Measurements from ENCODE around the gene KCNIP4.

The KCNIP4 gene

GRCh38 chr4:20904966-20905365 is 1043.6 kb downstream of the KCNIP4 start:
- no peak for DNase-seq

- DNase-seq: no peak
Observed at GRCh38 chr4:20901851-20902250, 1046.7 kb downstream of the KCNIP4 start.

GRCh38 chr4:20899591-20899990 is 1049.0 kb downstream of the KCNIP4 start:
- DNase-seq: no peak

GRCh38 chr4:20895988-20896387 is 1052.6 kb downstream of the KCNIP4 start:
- DNase-seq: no peak

- no peak for DNase-seq
Observed at GRCh38 chr4:20895208-20895607, 1053.4 kb downstream of the KCNIP4 start.

GRCh38 chr4:20890761-20891160 is 1057.8 kb downstream of the KCNIP4 start:
- no peak for DNase-seq

- DNase-seq: no peak
Observed at GRCh38 chr4:20889901-20890300, 1058.7 kb downstream of the KCNIP4 start.

GRCh38 chr4:20883677-20884076 is 1064.9 kb downstream of the KCNIP4 start:
- no peak for DNase-seq

- no peak for DNase-seq
Observed at GRCh38 chr4:20883231-20883630, 1065.3 kb downstream of the KCNIP4 start.

GRCh38 chr4:20882500-20882899 is 1066.1 kb downstream of the KCNIP4 start:
- no peak for DNase-seq

- DNase-seq: no peak
Observed at GRCh38 chr4:20881658-20882057, 1066.9 kb downstream of the KCNIP4 start.

- no peak for DNase-seq
Observed at GRCh38 chr4:20878806-20879205, 1069.8 kb downstream of the KCNIP4 start.

GRCh38 chr4:20870436-20870835 is 1078.1 kb downstream of the KCNIP4 start:
- DNase-seq: no peak

- no peak for DNase-seq
Observed at GRCh38 chr4:20868108-20868507, 1080.5 kb downstream of the KCNIP4 start.

- no peak for DNase-seq
Observed at GRCh38 chr4:20860878-20861277, 1087.7 kb downstream of the KCNIP4 start.

- DNase-seq: no peak
Observed at GRCh38 chr4:20859097-20859781, 1089.3 kb downstream of the KCNIP4 start.

- DNase-seq: no peak
Observed at GRCh38 chr4:20857081-20857480, 1091.5 kb downstream of the KCNIP4 start.

GRCh38 chr4:20847124-20847747 is 1101.3 kb downstream of the KCNIP4 start:
- no peak for DNase-seq

GRCh38 chr4:20844311-20844710 is 1104.3 kb downstream of the KCNIP4 start:
- DNase-seq: no peak

GRCh38 chr4:20840648-20841190 is 1107.9 kb downstream of the KCNIP4 start:
- DNase-seq: no peak

- no peak for DNase-seq
Observed at GRCh38 chr4:20839957-20840356, 1108.6 kb downstream of the KCNIP4 start.

GRCh38 chr4:20838476-20838875 is 1110.1 kb downstream of the KCNIP4 start:
- no peak for DNase-seq

- no peak for DNase-seq
Observed at GRCh38 chr4:20832826-20833225, 1115.7 kb downstream of the KCNIP4 start.

GRCh38 chr4:20831746-20832145 is 1116.8 kb downstream of the KCNIP4 start:
- DNase-seq: no peak
